Activated CD4-positive, CD25-positive, alpha-beta regulatory T cell treated with anti-CD3 and anti-CD28 coated beads, Interleukin-2, amount 50 U/mL, for 72 hours (primary cell): ENCODE results near the gene TBC1D32.
"Not testable (repeated sequence)": the region's sequence is repeated elsewhere in the genome, so short reads cannot be mapped to it uniquely, and the experiment has no call there.

Experiments
- DNase-seq: peaks from one replicate; pipeline ENCODE4 v3.0.0; 2021

Gene TBC1D32

DNA sequence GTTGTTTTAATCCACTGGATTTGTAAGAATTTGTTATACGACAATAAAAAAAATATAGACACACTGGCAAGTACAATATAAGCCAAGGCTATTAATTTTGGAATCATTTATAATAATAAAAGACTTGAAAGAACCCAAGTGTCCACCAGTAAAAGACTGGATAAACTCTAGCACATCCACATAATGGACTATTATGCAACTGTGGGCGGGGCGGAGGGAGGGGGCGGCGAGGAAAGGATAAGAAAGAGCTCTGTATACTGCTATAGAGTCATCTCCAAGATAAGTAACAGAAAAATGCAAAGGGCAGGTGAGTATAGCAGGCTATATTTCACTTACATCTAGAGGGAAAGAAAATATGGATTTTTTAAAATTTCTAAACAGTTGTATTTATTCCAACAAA lies 123.3 kb downstream of the TBC1D32 start:
- no peak for DNase-seq

- DNase-seq = no peak
Observed at GRCh38 chr6:121205569-121205968, 128.7 kb downstream of the TBC1D32 start.

DNA sequence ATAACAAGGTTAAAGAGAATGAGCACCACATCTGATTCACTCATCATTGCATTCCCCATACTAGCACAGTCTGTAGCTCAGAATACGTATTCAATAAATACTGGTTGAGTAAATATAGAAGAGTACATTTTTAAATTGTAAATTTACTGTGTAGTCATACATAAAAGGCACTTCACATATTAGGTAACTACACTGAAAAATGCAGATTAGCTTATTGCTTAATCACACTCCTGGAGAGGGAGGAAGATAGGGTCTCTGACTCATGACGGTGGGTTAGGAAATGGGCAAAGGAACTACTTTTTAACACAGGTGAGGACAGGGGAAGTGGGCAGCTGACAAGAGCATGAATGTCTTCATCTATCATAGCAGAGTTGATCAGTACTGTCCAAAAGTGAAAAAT lies 133.2 kb downstream of the TBC1D32 start:
- no peak for DNase-seq

DNA sequence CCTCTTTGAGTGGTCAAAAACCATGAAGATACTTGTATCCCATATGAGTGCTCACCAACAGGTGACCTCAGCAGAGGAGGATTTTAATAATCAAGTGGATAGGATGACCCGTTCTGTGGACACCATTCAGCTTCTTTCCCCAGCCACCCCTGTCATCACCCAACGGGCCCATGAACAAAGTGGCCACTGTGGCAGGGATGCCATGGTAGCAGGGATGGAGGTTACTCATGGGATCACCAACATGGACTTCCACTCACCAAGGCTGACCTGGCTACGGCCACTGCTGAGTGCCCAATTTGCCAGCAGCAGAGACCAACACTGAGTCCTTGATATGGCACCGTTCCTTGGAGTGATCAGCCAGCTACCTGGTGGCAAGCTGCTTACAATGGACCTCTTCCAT lies 138.2 kb downstream of the TBC1D32 start:
- DNase-seq = not testable (repeated sequence)

DNA sequence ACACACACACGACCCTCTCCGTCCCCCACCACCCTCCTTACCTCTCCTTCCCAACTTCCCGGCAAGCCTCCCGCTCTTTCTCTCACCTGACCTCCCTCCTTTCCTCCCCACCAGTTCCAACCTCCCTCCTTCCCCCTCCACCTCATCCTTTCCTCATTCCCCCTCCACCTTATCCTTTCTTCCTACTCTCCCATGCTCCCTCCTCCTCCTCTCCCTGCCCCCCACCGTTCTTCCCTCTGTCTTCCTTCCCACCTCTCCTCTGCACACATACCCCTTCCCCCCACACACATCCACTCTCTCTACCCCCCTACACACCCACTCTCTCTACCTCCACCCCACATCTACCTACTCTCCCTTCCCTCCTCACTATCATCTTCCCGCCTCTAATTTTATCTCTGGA lies 144.2 kb downstream of the TBC1D32 start:
- no peak for DNase-seq

DNA sequence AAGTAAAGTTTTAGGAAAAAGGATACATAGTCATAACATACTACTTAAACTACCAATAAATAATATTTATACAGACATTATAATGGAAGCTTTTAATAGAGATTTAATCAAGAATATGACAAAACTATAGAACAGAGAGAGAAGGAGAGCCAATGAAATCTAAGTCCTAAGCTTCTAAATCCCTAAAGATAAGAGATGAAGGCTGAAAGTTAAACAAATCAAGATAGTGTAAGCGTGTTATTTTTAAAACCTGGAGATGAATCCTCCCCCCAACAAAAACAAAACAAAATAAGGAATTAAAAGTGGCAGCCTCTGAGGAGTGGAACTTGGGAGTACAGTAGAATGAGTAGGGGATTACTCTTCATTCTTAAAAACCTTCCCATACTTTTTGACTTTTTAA lies 145.9 kb downstream of the TBC1D32 start:
- no peak for DNase-seq

GRCh38 chr6:121187833-121188200 lies 146.5 kb downstream of the TBC1D32 start:
- no peak for DNase-seq

GRCh38 chr6:121187200-121187832 lies 147.0 kb downstream of the TBC1D32 start:
- no peak for DNase-seq

DNA sequence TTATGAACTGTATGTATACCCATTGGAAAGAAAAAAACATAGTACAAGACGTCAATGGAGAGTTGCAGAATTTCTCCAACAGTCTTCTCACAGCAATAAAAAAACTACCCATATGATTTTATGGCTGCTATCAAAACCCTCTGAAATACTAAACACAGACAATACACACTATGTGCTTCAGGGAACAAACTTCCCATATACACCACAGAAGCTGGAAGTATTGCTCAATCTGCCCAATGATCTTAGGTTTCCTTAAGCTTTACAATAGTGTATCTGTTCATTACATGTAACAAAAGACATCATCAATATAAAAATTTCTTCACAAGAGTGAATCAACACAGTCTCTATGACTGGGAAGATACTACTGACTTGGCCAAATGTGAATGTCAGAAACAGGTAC lies 150.5 kb downstream of the TBC1D32 start:
- no peak for DNase-seq

GRCh38 chr6:121175827-121176226 lies 158.5 kb downstream of the TBC1D32 start:
- no peak for DNase-seq

GRCh38 chr6:121172451-121172850 lies 161.8 kb downstream of the TBC1D32 start:
- not testable (repeated sequence) for DNase-seq

DNA sequence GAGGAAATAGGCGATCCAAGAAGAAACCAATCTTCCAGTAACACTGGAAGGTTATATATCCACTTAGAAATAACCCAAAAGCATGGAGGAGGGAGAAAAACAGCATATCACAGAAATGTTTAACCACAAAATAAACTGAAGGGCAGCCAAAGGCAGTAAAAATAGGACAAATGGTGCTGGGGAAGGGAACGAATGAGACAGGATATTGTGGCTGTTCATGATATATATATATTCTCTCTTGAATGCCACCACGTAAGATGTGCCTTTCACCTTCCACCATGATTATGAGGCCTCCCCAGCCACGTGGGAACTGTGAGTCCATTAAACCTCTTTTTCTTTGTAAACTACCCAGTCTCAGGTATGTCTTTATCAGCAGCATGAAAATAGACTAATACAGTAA lies 162.4 kb downstream of the TBC1D32 start:
- no peak for DNase-seq

DNA sequence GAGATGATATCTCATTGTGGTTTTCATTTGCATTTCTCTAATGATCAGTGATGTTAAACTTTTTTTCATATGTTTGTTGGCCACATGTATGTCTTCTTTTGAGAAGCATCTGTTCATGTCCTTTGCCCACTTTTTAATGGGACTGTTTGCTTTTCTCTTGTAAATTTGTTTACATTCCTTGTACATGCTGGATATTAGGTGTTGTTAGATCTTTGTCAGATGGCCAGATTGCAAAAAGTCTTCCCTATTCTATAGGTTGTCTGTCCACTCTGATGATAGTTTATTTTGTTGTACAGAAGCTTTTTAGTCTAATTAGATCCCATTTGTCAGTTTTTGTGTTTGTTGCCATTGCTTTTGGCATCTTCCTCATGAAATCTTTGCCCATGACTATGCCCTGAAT lies 172.4 kb downstream of the TBC1D32 start:
- no peak for DNase-seq

- no peak for DNase-seq
Observed at GRCh38 chr6:121160276-121160675, 174.0 kb downstream of the TBC1D32 start.

DNA sequence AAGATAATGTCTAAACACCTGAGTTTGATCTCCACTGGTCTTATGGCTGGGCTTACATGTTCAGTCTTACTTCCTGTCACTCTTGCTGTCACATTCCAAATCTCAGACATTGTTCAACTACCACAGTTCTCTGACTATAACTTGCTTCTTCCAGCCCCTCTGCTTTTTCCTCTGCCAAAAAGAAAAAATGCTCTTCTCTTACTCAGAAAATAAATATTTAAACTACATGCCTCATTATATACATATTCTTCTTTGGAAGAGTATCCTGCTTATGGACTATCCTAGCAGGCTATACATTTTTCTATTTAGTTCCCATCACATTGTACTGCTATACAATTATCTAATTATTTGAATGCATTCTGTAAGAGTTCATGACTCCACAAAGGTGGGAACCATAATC lies 175.4 kb downstream of the TBC1D32 start:
- no peak for DNase-seq

GRCh38 chr6:121158438-121158837 lies 175.8 kb downstream of the TBC1D32 start:
- no peak for DNase-seq

GRCh38 chr6:121157906-121158305 lies 176.4 kb downstream of the TBC1D32 start:
- no peak for DNase-seq

DNA sequence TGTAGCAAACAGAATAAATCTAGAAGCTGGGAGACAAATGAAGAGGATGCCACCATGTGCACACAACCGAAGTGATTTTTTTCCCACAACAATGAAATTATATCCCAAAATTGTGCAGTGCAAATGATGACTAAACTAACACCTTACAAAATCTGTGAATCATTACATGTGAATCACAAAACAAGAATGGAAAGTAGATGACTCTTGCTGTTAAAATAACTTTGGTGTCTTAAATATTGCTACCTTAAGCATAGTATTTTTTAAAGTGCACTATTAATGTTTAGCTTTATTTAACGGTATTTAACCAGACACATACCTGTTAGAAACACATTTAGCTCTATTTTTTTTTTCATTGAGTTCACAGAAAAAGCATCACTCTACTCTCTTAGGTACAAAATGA lies 190.8 kb downstream of the TBC1D32 start:
- no peak for DNase-seq

DNA sequence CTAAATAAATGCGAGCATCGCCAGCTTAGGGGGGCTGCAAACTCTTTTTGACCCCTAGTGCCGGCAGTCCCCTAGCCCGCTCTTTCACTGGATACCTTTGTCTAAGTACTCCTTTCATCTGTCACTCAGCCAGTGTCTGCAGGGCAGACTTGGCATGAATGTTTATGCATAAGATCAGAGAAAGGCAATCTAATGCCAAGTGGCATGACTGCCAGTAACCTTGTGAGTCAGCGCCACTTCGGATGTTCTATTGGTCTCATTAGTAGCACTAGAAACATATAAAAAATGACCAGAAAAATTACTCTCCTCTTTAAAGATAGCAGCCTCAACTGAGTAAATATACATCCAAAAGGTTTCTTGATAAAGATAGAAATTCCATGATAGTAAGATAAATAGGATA lies 192.2 kb downstream of the TBC1D32 start:
- no peak for DNase-seq

DNA sequence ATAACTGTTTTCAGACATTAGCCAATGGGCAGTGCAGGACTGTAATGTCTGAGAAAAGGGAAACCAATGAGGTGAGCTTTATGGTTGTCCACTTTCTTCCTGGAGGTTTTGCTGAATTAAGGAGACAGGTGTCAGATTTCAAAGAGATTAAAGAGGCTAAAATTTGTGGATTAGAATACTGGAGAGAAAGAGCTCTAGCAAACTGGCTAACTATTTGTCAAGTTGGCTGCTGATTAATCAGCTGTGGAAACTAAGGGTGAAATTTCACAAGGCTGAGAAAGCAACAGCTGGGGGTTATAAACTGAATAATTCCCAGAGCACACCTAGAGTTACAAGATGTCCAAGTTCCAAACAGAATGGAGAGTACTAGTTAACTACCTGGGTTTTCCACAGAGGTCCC lies 198.9 kb downstream of the TBC1D32 start:
- DNase-seq = no peak

DNA sequence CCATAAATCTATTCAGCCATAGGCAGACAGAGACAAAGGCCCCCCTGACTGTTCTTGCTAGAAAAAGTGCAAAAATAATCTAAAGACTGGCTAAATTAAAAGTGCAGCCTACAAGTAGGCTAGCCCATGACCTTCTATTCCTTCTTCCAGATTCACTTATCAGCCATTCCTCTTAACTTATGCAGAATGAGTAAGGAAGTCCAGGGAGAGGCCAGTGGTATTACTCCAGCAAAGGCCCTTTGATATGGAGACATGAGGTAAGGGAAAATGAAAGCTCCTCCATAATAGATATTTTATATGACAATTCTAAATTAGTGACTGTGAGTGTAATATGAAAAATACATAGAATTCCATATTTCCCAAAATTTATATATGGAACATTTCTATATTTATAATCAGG lies 199.4 kb downstream of the TBC1D32 start:
- DNase-seq = no peak

GRCh38 chr6:121124600-121124999 lies 209.7 kb downstream of the TBC1D32 start:
- DNase-seq = no peak

DNA sequence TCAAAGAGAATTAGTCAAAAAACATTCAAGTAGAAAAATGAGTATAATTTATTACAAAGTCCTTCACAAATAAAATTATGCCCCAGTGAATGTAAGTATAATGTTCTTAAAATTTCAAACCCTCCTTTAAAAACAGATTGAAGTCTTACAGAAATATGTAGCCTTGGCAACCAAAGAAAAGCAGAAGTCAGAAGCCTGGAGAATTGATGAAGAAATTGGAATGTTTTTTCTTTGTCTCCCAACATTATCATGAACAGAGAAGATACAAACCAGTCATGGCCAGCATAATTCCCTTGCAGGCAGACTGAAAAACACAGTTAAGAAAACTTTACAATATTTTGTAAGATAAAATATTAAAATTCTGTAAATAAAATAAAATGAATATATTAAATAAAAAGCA lies 221.9 kb downstream of the TBC1D32 start:
- DNase-seq = no peak

- no peak for DNase-seq
Observed at GRCh38 chr6:121110733-121111132, 223.5 kb downstream of the TBC1D32 start.

- DNase-seq = no peak
Observed at GRCh38 chr6:121106962-121107361, 227.3 kb downstream of the TBC1D32 start.

DNA sequence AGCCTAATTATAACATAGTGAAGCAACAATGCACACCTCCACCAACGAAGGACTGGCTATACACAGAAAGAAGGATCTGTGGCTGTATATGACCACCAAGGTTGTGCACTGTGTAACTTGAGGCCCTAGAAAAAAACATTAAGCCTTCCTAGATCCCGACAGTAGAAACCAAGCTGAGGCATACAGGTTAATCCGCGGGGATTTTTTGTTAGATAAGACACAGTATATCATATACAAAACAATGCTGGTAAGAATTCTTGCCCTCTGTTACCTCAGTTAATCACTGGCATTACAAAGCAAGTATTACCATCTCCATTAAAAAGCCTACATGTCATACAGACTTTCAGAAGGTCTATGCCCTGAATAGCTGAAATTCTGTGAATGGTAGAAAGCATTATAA lies 228.8 kb downstream of the TBC1D32 start:
- DNase-seq = no peak
